TTC549 (cell line): Measurements from ENCODE around the gene SLITRK2.

Experiments
- FAIRE-seq: peaks from 2 replicates; lab custom pipeline; 2012; peaks lifted over from hg19 to GRCh38; lab: Jason Lieb, UNC

Gene SLITRK2, protein sequence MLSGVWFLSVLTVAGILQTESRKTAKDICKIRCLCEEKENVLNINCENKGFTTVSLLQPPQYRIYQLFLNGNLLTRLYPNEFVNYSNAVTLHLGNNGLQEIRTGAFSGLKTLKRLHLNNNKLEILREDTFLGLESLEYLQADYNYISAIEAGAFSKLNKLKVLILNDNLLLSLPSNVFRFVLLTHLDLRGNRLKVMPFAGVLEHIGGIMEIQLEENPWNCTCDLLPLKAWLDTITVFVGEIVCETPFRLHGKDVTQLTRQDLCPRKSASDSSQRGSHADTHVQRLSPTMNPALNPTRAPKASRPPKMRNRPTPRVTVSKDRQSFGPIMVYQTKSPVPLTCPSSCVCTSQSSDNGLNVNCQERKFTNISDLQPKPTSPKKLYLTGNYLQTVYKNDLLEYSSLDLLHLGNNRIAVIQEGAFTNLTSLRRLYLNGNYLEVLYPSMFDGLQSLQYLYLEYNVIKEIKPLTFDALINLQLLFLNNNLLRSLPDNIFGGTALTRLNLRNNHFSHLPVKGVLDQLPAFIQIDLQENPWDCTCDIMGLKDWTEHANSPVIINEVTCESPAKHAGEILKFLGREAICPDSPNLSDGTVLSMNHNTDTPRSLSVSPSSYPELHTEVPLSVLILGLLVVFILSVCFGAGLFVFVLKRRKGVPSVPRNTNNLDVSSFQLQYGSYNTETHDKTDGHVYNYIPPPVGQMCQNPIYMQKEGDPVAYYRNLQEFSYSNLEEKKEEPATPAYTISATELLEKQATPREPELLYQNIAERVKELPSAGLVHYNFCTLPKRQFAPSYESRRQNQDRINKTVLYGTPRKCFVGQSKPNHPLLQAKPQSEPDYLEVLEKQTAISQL

GRCh38 chrX:145817331-145818185, at the start of gene SLITRK2:
TSS of gene SLITRK2 (plus strand) at chrX:145817829. CDS start at chrX:145822426, 4,597 bp downstream.
- FAIRE-seq, result no peak

- FAIRE-seq, result no peak
Observed at GRCh38 chrX:145773006-145773405, 44.6 kb upstream of the SLITRK2 start.

GRCh38 chrX:145792281-145792680, 25.3 kb upstream of the SLITRK2 start:
- FAIRE-seq, result no peak

- FAIRE-seq, result no peak
Observed at GRCh38 chrX:145803508-145803907, 14.1 kb upstream of the SLITRK2 start.

- no peak for FAIRE-seq
Observed at GRCh38 chrX:145813081-145813480, 4.5 kb upstream of the SLITRK2 start.

- no peak for FAIRE-seq
Observed at GRCh38 chrX:145816601-145817315, 871 bp upstream of the SLITRK2 start.

DNA sequence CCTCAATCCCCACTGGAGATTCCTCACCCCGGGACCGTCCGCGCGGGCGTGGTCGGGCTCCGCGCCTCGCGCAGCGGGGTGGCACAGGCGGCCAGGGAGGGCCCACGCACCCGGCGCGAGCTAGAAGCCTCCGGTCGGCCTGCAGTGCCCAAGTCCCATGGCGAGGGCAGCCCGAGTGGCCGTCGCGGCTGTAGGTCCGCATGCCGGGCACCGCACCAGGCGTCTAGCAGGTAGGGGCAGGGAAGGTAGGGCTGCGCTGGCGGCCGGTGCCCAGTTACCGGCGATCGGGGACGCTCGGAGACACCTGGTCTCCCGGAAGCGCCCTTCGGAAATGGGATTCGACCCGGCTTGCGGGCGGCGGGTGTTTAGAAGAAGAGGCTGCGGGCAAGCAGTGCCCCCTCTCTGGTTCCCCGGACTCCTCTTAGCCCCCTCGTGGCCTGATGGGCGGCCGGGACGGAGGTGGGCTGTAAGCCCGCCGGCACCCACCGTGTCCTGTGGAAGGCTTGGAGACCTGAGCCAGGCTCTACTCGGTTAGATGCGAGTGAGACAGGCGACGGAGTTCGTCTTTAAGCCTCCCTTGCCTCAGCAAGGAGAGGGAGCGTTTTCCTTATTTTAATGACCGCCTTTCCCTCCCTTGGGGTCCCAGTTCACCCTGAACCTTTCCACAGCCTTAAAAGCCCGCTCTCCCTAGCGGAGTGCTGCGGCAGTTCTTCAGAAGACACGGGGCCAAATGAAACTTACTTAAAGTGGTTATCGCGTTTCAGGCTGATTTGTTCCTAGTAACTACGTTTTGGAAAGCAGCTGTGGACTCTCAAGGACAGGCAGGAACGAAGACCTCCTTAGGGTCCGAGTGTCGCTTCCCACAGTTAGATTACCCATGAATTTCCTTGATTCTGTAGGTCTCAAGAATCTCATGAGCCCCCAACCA, 821 bp downstream of the SLITRK2 start:
- FAIRE-seq, result no peak

- no peak for FAIRE-seq
Observed at GRCh38 chrX:145820825-145821224, 3.2 kb downstream of the SLITRK2 start.

GRCh38 chrX:145821291-145821897, 3.8 kb downstream of the SLITRK2 start:
- no peak for FAIRE-seq

DNA sequence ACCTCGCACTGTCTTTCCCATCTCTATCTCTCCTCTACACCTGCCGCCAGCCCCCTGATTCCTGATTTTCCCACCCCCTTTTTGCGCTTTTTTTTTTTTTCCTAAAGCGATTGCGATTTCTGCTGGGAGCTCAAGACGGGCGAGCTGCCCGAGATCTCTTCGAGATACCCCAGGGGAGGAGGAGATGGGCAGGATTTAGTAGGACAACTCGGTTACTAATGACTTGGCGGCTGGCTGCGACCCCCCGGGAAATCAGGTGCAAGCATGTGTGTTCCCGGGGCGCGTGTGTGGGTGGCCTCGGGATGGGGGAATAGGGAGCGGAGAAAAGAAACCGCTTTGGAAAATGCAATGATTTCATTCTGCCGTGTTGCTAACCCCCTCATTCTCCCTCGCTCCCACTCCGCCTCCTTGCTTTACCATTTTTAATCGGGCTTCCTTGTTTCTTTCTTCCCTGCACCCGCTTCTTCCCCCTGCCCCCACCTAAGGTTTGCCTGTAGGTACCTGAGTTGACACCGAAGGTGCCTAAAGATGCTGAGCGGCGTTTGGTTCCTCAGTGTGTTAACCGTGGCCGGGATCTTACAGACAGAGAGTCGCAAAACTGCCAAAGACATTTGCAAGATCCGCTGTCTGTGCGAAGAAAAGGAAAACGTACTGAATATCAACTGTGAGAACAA, 4.4 kb downstream of the SLITRK2 start:
- no peak for FAIRE-seq

- no peak for FAIRE-seq
Observed at GRCh38 chrX:145823132-145823531, 5.5 kb downstream of the SLITRK2 start.

- FAIRE-seq, result no peak
Observed at GRCh38 chrX:145825896-145826295, 8.3 kb downstream of the SLITRK2 start.

DNA sequence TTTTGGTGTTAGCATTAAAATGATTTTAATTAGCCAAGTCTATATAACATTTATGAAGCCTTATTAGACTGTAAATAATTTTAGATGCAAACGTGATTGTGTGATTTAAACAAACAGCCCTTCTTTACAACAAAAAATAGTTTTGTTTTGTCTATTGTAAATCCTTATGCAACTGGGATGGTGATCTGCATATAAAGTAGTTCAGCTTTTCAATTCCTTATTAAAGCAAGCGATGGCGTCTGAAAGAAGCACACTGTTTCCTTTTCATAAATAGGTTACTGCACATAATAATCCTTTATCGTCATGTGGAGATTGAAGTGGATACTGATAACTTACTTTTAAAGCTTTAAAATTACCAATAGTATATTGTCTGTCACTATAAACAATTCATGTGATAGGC, 8.8 kb downstream of the SLITRK2 start:
- FAIRE-seq, result no peak

DNA sequence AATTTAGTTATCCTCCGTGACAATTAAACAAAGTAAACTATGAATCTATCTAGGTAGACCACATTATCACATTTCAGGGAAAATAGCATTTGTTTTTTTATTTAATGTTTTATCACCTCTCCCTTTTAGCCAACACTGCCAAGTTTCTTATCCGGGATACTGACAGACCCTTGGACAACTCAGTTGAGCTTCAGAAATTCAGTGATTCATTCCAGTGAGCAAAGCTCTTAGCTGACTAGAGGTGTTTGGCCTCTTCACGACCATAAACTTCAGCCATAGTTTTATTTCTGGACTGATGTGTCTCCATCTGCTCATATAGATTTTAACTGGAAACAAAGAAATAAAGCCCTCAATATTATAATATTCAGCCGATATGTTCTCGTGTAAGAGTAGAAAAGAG, 15.2 kb downstream of the SLITRK2 start:
- no peak for FAIRE-seq

GRCh38 chrX:145840531-145840930, 22.9 kb downstream of the SLITRK2 start:
- no peak for FAIRE-seq

- no peak for FAIRE-seq
Observed at GRCh38 chrX:145843146-145843904, 25.7 kb downstream of the SLITRK2 start.

DNA sequence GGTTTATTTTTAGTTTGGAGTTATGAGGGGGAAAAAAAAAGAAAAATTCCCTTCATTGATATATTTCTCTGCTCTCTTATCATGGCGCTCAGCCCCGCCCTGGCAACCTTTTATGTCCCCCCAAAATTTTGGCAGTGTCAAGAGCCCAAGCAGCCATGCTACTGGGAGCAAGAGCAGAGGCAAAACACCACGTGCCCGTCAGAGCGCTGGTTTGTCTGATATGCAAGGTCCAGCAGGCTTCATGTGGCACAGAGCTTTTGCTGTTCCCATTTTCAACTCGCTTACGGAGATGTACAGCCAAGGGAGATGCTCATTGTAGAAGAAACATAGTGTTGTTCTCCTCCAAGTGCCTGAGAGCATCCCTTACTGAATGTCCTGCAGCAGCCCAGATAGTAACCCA, 27.3 kb downstream of the SLITRK2 start:
- FAIRE-seq, result no peak

DNA sequence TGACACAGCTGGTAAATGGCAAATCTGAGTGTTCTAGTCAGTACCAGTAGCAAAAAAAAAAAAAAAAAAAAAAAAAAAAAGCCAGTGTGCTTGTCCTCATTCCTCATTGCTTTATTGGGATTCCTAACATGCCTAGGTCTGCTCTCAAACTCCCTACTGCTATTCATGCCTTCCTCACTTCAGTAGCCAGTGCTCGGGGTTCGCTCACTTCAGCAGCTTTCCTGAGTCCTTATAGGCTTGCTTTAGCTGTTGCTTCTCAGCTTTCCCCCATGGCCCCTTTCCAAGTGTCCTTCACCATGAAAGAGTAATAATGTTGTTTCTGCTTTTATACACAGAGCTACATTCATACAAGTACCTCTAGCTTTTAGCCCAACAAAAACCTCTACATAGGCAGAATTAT, 30.8 kb downstream of the SLITRK2 start:
- no peak for FAIRE-seq

- FAIRE-seq, result no peak
Observed at GRCh38 chrX:145848857-145849256, 31.2 kb downstream of the SLITRK2 start.
